HL-60 (cell line): Measurements from ENCODE around the gene TGM2.

ENCODE experiments used
- DNase-seq, 2 experiments: peaks; one replicate each; pipeline ENCODE4 v3.0.0-alpha.2; 2010 to 2020; ENCODE audit warnings: low read depth in 1 of 2, low spot score in 1 of 2
- H3K27ac ChIP-seq: fragments of 250-450 bp; sonication (Bioruptor Pico); replicated peaks from 2 replicates; pipeline ENCODE4 v1.5.1; 2020; ENCODE audit warnings: mild to moderate bottlenecking, moderate library complexity
- H3K27me3 ChIP-seq: fragments of 250-450 bp; sonication (Bioruptor Pico); 2 replicates; pipeline ENCODE4 v1.5.1; 2021; ENCODE audit warnings: mild to moderate bottlenecking, moderate library complexity; ENCODE audit not compliant: insufficient read depth, poor library complexity, severe bottlenecking
- H3K4me3 ChIP-seq: replicated peaks from 2 replicates; pipeline ENCODE4 v1.5.1; 2011; ENCODE audit warnings: mild to moderate bottlenecking, control low read depth, low read length; ENCODE audit not compliant: insufficient read depth
- GABPA ChIP-seq: IDR thresholded peaks from 2 replicates; pipeline ENCODE4 v1.6.1; 2012; ENCODE audit warnings: low read depth
- POLR2AphosphoS5 ChIP-seq: IDR thresholded peaks from 2 replicates; pipeline ENCODE4 v1.6.1; 2012; ENCODE audit warnings: low read depth
- SPI1 ChIP-seq: IDR thresholded peaks from 2 replicates; pipeline ENCODE4 v1.6.1; 2012; ENCODE audit warnings: low read depth, mild to moderate bottlenecking, borderline replicate concordance
- TF ChIP-seq, protein P1 (sequence below): IDR thresholded peaks from 2 replicates; pipeline ENCODE4 v1.6.1; 2012; ENCODE audit warnings: low read depth; ENCODE audit not compliant: insufficient replicate concordance
- TF ChIP-seq, protein P2 (sequence below): IDR thresholded peaks from one replicate; pipeline ENCODE4 v1.5.1; 2011; ENCODE audit warnings: low read length, control low read depth, inconsistent platforms; ENCODE audit not compliant: insufficient read depth

The TGM2 gene

DNA sequence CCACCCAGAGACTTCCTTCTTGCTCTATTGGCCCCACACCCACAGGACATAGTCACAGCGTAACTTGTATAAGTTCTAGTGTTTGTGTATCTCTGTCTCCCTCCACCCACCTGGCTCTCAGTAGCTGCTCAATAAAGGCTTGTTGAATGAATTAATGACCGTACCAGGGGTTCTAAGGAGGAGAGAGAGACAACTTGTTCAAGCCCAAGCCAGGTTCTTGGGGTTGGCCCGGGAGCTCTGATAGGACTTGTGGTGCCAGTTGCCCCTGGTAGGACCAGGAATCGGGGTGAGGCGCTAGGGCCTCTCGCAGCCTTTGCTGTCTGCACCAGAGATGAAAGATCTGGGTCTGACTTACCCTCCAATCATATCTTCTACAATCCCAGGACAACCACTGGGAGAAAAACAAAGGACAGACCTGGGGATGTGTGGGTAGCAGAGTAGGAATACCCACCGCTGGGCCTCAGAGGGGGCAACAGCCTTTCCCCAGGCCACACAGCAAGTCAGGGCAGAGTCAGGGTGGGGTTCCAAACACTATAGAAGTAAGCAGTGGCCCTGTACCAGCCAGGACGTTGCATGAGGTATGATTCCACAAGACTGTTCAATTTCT is 5.3 kb upstream of the TGM2 start:
- DNase-seq, result no peak
- TF ChIP-seq, protein P1, sequence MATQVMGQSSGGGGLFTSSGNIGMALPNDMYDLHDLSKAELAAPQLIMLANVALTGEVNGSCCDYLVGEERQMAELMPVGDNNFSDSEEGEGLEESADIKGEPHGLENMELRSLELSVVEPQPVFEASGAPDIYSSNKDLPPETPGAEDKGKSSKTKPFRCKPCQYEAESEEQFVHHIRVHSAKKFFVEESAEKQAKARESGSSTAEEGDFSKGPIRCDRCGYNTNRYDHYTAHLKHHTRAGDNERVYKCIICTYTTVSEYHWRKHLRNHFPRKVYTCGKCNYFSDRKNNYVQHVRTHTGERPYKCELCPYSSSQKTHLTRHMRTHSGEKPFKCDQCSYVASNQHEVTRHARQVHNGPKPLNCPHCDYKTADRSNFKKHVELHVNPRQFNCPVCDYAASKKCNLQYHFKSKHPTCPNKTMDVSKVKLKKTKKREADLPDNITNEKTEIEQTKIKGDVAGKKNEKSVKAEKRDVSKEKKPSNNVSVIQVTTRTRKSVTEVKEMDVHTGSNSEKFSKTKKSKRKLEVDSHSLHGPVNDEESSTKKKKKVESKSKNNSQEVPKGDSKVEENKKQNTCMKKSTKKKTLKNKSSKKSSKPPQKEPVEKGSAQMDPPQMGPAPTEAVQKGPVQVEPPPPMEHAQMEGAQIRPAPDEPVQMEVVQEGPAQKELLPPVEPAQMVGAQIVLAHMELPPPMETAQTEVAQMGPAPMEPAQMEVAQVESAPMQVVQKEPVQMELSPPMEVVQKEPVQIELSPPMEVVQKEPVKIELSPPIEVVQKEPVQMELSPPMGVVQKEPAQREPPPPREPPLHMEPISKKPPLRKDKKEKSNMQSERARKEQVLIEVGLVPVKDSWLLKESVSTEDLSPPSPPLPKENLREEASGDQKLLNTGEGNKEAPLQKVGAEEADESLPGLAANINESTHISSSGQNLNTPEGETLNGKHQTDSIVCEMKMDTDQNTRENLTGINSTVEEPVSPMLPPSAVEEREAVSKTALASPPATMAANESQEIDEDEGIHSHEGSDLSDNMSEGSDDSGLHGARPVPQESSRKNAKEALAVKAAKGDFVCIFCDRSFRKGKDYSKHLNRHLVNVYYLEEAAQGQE, result no peak
- TF ChIP-seq, protein P2, sequence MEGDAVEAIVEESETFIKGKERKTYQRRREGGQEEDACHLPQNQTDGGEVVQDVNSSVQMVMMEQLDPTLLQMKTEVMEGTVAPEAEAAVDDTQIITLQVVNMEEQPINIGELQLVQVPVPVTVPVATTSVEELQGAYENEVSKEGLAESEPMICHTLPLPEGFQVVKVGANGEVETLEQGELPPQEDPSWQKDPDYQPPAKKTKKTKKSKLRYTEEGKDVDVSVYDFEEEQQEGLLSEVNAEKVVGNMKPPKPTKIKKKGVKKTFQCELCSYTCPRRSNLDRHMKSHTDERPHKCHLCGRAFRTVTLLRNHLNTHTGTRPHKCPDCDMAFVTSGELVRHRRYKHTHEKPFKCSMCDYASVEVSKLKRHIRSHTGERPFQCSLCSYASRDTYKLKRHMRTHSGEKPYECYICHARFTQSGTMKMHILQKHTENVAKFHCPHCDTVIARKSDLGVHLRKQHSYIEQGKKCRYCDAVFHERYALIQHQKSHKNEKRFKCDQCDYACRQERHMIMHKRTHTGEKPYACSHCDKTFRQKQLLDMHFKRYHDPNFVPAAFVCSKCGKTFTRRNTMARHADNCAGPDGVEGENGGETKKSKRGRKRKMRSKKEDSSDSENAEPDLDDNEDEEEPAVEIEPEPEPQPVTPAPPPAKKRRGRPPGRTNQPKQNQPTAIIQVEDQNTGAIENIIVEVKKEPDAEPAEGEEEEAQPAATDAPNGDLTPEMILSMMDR, result no peak
- TF ChIP-seq GABPA (no peak), POLR2AphosphoS5 (no peak), SPI1 (no peak)
- Histone ChIP-seq H3K27me3 (no peaks in the 10 kb centered on the region), H3K4me3 (no peak overlapping the region), H3K27ac (no peak overlapping the region)

DNA sequence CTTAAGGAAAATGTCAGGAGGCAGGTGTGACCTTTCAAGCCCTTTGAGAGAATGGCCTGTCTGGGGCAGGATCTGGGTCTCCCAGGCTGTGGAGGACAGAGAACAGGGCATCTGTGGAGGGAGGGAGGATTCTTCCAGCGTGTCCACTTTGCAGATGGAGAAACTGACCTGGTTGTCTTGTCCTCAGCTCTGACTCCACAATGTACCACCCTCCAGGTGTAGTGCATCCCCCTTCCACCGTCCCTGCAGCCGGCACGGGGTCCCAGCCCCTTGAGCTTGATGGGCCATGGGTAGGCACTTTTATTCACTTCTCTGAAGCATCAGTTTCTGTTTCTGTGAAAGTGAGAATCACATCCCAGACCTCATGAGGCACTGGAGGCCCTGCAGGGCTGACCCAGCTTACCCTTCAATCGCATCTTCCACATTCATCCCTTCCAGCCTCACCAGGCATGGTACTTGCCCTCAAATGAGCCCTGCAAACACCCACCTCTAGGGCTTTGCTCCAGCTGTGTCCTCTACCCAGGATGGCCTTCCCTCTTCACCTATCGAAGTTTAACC is 4.6 kb upstream of the TGM2 start:
- Histone ChIP-seq H3K27me3 (no peaks in the 10 kb centered on the region), H3K27ac (no peak overlapping the region), H3K4me3 (no peak overlapping the region)
- TF ChIP-seq SPI1 (no peak), POLR2AphosphoS5 (no peak), GABPA (no peak)
- TF ChIP-seq, protein P2, result no peak
- TF ChIP-seq, protein P1, result no peak
- DNase-seq, result no peak

DNA sequence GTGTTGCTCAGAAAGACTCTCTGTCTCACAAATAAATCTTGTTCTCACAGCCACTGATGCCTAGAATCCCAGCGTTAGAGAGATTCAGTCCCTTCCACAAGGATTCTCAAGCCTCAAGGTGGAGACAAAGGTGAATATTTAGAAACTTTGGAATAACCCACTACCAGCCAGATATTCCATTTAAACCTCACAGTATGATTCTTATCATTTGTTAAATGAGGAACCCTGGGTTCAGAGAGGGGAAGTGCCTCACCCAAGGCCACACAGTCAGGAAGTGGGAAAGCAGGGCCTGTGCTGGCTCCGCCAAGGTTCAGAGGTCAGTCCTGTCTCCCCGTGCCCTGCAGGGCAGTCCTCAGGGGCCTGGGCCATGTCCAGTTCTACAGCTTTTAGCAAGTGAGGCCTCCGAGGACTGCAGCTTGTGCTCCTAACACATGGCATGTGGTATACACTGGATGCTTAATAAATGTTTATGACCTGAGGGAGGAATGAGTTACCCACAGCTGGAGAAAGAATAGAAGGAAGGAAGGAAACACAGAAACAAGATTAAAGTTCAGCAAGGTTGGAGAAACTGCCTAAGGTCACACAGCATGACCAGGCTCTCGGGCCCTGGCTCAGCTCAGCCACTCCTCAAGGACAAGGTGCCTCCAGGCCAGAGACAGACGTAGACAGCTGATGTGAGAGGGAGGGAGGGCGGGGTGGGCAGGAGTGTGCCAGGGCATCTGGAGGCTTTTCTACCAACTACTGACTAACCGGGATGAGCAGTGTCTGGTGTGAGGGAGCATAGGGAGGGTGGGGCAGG is 3.9 kb upstream of the TGM2 start:
- no peak for TF ChIP-seq GABPA
- peak; percentile 95 for TF ChIP-seq SPI1
- no peak for TF ChIP-seq POLR2AphosphoS5
- TF ChIP-seq, protein P2, result no peak
- Histone ChIP-seq H3K27me3 (no peaks in the 10 kb centered on the region), H3K4me3 (no peak overlapping the region), H3K27ac (0 out of 2 replicates have a peak overlapping the region, but pooled peaks have one; percentile 10)
- peak in 1 of 2 experiments; percentile 63 for DNase-seq
